Esophagus muscularis mucosa (tissue), 4 donors: Measurements from ENCODE around the gene ZC3H7B.

Experiments
- CTCF ChIP-seq, 3 experiments: fragments of 200-600 bp in 2 of 3; fragments of 450-650 bp in 1 of 3; sonication (generic) in 2 of 3; IDR thresholded peaks; one replicate each; pipeline ENCODE4 v1.5.1; 2017 to 2019; ENCODE audit warnings: antibody characterized with exemption in 3 of 3, mild to moderate bottlenecking in 2 of 3, moderate library complexity in 1 of 3
- EP300 ChIP-seq: sonication (generic); formaldehyde crosslinking; IDR thresholded peaks from one replicate; pipeline ENCODE4 v1.6.1; 2017; ENCODE audit warnings: antibody characterized with exemption
- POLR2A ChIP-seq: fragments of 450-650 bp; IDR thresholded peaks from one replicate; pipeline ENCODE4 v1.6.1; 2017; ENCODE audit warnings: antibody characterized with exemption, moderate library complexity, mild to moderate bottlenecking, low read depth
- POLR2AphosphoS5 ChIP-seq, 2 donors: sonication (generic); formaldehyde crosslinking; IDR thresholded peaks; one replicate each; pipeline ENCODE4 v1.6.1; 2017; ENCODE audit warnings: antibody characterized with exemption in 2 of 2

GRCh38 chr22:41256254-41257253 is 44.8 kb upstream of the ZC3H7B start:
- TF ChIP-seq CTCF (IDR thresholded peaks at IDR 0.05) (no peak), POLR2A (no peak), EP300 (no peak), POLR2AphosphoS5 (IDR thresholded peaks at IDR 0.05) (no peak)
